Activated T-helper 1 cell treated with anti-CD3 and anti-CD28 coated beads, Interleukin-2, amount 50 U/mL, for 16 hours (primary cell): ENCODE data around the gene ASCC1.
"Not testable (repeated sequence)": the region's sequence is repeated elsewhere in the genome, so short reads cannot be mapped to it uniquely, and the experiment has no call there.

Experiments used
- DNase-seq, 2 donors: peaks; one replicate each; pipeline ENCODE4 v3.0.0-alpha.2; 2020; ENCODE audit warnings: low read depth in 1 of 2, low spot score in 1 of 2

The ASCC1 gene

DNA sequence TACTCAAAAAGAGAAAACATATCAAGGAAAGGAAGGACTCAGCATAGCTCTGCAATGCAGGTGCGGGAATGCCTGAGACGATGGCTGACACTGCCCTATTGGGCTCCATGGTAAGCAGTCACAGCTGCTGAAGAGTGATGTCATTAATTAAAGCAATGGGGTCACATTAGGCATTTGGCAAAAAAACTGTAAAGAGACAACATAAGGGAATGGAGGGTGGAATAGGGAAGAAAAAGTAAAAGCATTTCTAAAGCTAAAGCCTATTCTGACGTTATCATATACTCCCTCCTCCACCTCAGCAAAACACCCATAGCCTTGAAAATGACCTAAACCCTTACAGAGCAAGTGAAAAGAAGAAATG is 89.2 kb downstream of the ASCC1 start:
- DNase-seq, result no peak

DNA sequence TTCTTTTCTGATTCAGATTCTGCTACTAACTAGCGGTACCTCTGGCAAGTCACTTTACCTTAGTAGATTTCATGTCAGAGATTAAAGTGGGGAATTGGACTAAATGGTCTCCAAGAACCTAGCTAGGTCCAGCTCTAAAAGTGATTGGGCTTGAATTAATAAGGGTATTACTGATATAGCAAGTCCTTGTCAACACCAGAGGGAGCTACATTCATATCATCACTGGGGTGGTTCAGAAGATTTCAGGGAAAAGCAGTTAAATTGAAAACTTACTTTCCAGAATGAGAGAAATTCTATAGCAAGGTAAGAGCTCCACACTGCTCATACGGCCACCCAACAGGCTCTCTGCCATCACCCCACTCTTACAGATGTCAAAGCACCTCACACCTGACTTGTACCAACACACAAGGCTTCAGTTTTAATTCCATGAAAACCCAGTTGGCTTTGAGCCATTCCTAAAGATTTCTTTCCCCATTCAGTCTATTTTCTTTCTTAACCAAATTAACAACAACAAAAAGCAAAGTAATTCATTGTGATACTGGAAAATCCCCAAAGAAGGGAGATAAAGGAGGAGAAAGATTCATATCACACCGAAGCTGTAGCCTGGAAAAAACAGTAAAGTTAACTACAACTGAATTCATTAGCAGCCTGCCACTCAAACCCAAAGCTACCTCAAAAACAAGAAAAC is 89.7 kb downstream of the ASCC1 start:
- no peak for DNase-seq

DNA sequence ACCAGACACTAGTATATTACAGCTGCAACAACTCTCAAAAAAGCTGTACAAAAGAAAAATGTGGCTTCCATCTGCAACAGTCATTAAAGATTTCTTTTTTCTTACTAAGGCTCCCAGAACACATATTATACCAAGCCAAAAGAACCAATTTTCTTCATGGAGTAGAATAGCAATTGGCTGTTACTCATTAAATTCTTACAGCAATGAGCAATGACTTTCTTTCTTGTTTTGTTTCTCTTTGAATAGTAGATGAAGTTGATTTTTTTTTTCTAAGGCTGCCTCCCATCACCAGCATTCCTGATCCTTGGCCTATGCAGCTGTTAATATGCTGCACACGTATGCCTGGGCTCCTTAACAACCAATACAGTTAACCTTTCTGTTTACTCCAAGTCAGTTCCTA is 91.1 kb downstream of the ASCC1 start:
- DNase-seq, result no peak

DNA sequence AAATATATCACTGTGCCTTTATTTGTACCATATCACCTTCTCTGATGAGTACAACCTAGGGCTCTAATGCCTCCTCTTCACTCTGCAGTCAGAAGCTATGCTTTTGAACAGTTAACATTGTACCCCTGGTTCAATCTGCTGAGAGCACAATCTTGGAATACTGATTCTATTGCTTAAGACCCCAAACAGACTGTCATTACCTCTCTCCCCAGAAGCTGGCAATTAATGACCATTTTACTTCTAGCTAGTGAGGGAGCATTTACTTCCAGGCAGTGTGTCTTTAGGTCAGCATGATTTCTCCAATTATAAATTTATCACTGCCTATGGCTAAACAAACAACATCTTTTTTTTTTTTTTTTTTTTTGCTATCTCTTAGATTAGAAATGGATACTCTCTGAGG is 91.7 kb downstream of the ASCC1 start:
- DNase-seq, result no peak

DNA sequence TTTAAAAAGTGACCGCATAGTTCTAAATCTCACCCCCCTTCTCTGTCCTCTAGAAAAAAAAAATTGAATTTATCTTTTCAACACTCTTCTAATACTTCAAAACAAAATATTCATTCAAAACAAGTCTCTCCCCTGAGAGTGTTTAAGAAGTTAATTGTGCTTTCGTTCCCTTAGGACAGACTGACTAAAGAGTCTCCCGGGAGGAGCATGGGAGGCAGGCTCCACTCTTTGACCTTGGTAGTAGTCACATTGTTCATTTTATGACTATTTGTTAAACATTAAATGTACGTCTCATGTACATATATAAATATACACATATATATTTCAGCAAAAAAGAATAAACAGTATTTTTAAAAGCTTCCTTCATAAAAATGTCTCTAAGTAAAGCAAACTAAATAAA is 92.5 kb downstream of the ASCC1 start:
- DNase-seq, result no peak

DNA sequence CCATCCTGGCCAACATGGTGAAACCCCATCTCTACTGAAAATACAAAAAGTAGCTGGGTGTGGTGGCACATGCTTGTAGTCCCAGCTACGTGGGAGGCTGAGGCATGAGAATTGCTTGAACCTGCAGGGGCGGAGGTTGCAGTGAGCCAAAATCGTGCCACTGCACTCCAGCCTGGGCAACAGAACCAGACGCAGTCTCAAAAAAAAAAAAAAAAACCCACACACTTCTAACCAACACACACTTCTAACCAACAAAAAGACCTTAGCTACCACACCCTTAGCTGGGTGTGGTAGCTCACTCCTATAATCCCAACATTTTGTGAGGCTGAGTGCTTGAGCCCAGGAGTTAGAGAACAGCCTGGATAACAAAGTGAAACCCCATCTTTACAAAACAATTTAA is 93.9 kb downstream of the ASCC1 start:
- no peak for DNase-seq

DNA sequence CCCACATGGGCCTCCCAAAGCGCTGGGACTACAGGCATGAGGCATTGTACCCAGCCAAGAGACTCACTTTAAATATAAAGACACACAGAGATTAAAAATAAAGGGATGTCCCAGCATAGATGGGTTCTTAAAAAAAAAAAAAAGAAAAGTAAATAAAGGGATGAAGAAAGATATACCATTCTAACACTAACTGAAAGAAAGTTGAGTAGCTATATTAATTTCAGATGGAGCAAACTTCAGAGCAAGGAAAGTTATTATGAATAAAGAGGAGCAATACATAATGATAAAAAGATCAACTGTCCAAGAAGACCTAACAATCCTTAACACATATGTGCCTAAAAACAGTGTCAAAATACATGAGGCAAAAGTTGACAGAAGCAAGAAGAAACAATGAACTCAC is 94.7 kb downstream of the ASCC1 start:
- DNase-seq, result no peak

DNA sequence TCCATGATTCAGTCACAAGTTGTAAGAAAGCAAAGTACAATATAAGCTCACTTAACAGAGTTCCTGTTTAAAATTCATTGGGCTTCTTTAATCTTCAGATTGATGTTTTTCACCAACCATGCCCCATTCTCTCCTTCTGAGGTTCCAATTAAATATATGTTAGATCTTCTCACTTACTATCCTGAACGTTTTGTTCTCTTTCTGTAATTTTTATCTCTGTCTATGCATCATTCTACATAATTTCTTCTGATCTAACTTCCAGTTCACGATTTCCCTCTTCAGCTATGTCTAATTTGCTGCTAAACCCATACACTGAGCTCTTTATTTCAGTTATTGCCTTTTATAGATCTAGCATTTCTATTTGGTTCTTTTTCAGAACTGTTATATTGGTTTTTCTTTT is 99.7 kb downstream of the ASCC1 start:
- no peak for DNase-seq

DNA sequence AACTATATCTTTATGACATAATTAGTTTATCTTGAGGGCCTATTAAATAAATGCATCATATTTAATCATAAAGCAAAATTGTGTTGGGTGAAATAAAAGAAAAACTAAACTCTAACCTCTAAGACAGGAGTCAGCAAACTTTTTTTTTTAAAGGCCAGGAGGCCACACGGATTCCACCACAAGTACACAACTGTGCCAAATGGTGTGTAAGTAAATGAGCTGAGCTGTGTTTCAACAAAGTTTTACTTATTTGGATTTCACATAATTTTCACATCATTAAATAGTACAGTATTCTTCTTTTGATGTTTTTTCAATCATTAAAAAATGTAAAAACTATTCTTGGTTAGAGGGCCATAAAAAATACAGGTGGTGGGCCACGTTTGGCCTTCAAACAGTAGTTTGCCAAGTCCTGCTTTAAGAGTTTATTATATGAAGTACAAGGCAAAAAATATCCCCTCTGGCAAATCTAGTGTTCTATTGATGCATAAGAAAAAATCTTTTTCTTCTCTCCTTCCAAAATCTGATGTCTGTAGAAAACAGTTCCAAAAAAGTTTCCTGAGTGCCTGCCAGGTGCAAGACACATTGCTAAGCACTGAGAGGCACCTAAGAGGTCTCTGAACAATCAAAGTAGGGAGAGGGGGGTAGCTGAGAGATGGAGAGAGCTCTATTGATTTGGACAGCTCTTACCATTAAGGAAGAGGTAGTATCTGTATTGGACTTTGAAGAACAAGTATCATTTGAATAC is 101.2 kb downstream of the ASCC1 start:
- no peak for DNase-seq

DNA sequence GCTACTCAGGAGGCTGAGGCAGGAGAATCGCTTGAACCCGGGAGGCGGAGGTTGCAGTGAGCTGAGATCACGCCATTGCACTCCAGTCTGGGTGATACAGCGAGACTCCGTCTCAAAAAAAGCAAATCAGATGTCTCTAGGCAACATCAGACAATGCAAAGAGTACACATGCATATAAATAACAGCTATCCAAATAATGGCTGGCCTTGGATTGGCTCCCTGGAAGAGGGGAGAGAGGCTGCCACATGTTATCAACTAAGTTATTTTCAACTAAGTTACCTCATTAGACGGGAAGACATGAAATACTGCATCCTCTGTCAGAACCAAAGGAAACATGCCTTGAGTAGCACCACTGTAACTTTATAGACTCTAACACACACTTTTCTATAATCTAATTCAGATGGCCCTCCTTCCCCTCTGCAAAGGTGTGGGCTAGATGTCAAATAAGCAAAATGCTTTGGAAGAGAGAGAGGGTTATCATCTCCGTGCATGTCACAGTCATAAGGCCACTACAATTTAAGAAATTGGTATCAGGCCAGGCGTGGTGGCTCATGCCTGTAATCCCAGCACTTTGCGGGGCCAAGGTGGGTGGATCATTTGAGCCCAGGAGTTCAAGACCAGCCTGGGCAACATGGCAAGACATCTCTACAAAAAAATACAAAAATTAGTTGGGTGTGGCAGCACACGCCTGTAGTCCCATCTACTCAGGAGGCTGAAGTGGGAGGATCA is 105.2 kb downstream of the ASCC1 start:
- no peak for DNase-seq

DNA sequence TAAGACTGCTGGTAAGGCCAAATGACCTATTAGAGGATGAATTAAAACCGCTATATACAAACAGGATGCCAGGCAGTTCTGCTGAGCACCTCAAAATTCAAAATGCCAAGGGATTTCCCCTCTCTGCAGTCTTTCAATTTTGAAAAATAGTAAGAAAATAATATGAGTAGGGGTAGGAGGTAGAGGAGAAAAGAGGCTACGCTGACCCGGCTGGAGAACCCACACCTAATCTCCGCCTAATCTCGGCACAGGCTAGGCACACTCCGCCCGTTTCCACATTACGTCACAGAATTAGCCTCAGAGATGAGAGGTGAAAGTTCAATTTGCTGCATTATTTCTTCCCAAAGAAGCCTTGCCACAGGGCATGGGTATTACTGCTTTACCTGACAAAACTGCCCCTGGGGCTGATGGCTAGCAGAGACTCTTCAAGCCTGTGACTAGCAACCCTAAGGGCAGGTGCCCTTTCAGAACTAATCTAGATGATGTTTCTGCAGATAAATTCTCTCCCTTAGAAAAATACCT is 106.4 kb downstream of the ASCC1 start:
- DNase-seq, result no peak

DNA sequence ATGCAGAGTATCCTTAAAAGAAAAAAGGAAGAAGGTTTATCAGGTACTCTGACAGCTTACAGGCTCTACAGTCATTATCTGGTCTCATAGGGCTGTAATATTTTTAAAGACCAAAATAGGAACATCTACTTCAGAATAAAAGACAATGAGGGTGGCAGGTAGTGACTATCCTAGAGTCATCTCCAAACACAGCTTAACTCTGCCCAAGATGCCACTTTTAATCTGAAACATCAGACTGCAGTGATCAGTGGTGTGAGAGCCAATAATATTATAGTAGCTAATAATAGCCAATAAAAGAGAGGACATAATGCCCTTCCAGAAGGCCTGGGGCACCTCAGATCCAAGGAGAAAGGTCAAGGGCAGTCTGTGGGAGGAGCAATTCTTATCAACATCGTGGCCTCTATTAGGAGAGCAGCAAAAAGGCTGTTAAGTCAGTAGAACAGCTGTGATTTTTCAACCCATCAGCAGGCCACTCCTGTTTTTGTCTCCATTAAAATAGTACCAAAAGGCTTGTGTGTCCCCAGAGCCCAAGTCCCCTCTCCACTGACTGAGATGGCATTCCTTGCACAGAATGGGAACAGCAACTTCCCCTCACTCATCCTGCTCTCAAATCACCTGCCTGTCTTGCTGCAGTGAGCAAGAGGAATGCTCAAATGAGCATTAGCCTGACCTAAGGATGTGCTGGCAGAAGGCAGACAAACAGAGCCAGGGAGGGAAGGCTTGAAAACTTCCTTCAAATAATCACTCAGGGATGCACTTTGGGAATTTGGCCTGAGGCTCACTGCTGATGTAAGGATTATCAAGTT is 107.0 kb downstream of the ASCC1 start:
- no peak for DNase-seq

DNA sequence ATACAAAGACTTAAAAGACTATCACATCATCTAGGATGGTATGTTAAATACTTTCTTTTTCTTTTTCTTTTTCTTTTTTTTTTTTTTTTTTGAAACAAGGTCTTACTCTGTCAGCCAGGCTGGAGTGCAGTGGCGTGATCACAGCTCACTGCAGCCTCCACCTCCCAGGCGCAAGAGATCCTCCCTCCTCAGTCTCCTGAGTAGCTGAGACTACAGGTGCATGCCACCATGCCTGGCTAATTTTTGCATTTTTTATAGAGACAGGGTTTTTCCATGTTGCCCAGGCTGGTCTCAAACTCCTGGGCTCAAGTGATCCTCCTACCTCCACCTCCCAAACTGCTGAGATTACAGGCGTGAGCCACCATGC is 108.1 kb downstream of the ASCC1 start:
- DNase-seq, result not testable (repeated sequence)

DNA sequence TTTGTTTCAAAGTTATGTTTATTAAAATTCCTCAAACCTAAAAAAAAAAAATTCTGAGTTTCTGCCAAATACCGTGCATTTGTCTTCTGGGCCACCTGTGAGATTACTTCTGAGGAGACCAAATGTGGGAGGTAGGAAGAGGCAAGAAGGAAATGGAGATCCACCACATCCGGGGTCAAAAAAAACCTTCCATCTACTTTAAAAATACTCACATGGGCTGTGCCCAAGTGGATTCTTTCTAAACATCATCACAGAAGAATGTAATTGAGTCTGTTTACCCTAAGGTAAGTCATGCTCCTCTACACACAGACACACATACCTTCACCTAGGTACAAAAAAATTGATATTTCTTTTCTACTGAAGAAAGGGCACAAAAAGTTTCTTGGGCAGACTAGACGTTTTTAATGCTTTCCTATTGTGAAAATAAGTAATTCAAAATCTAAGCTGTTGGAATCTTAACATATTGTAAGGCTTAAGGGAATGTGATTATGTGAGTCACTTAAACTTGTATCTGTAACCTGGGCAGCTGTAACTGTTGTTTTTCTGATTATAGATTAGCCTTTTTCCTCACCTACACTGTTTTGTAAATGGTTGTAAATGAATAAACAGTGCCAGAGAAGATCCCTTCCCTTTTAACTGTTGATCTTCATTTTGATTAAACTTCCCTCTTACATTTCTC is 108.6 kb downstream of the ASCC1 start:
- DNase-seq, result no peak

DNA sequence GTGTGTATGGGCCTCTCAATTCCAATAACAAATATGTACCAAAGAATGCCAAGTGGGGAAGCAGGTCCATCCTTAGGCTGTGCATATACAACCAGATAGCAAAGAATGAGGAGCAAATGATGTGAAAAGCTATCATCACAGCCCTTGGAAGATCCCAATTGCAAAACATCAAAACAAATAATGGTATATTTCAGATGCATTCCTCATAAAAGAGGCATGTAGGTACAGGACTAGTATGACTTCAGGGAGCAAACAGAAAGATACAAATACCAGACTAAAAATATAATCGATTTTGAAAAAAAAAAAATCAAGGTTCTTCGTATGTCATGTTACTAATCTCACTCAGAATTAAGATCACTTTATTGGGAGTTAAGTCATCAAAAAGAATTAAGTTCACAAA is 109.2 kb downstream of the ASCC1 start:
- DNase-seq, result no peak

DNA sequence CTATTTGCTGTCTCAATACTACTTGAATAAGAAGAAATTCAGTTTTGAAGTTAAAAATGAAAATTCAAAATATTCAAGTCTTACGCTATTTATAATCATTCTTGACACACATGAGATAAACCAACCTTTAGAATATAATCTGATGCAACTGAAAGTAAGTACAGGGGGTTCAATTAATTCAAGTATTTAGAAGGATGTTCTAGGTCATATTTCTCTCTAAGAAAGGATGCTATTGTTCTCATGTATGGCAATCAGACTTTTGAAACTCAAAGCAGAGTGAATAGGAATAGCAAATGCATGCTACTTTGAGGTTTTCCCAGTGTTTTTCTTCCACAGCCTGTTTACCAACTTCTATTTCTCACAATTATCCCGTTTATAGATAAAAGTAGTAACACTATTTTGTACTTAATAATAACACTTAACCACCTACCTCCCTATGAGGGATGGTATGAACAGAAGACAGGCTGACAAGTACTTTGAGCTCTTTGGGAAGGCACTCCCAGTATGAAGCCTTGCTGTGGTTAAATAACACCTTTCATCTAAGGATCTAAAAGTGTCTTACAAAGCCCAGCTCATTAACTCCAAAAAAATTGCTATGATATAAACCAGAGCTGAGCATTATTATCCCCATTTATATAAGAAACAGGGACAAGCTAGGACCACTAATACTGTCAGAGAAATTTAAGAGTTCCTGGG is 109.8 kb downstream of the ASCC1 start:
- DNase-seq, result no peak

DNA sequence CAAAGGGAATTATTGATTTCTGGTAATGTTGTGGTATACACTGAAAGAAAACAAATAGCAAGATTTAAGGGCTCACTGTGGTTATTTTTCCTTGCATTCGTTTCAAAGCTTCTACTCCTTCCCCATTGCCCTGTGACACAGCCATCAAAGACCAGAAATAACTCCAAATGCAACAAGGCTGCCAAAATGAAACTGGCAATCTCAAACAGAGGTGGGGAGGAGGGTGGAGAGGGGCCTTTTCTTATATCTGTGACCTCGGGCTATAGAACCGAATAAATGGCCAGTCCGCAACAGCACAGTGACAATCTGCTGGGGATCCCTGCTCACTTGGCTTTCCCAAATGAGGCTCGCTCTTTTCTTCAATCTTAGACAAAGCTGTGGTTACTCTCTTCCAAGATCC is 110.4 kb downstream of the ASCC1 start:
- DNase-seq, result no peak

DNA sequence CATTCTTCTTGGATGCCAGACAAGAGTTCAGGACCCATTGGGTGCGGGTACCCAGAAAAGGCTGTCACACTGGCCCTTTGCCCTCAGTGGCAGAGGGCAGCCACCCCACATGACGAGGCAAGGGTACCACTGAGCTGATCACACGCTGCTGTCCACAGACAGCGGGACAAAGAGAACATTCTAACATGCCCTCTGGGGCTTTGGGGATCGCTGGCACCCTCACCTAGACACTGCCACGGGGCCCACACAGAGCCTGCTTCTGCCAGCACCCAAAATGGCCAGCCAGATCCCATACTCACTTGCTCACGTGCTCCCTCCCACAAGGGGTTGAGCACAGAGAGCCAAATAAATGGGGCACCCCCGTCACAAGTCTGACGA is 111.0 kb downstream of the ASCC1 start:
- DNase-seq, result no peak

DNA sequence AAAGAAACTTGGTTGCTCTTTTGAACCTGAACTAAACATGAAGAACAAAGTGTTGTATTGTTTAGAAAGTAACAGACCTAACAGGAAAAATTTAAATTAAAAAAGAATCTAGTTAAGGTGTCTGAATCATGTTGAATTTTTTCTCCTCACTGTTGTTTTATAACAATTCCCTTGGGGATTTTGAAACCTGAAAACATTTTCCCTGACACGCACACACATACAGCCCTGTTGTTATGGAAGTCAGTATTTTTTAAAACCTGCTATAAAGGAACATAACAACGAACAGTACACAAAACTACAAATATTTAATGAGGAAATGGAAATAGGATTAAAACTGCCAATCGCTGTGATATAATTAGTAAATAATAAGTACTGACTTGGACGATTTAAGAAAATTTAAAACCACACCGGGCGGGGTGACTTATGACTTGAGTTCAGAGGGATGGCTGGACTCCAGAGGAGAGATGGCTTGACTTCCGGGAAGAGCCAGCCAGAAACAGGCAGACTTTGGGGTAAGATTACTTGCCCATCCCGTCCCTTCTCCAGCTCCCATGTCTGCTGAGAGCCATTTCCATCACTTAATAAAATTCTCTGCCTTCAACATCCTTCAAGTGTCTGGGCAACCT is 111.5 kb downstream of the ASCC1 start:
- no peak for DNase-seq

DNA sequence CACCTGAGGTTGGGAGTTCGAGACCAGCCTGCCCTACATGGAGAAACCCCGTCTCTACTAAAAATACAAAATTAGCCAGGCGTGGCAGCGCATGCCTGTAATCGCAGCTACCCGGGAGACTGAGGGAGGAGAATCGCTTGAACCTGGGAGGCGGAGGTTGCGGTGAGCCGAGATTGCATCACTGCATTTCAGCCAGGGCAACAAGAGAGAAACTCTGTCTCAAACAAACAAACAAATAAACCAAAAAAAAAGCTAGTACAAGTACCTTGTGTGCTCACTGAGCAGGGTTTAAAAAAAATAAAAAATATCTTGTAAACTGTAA is 116.5 kb downstream of the ASCC1 start:
- no peak for DNase-seq
